C4-2B (cell line): ENCODE data around the gene IL17RD.

ENCODE experiments used
- ZFX ChIP-seq: fragments of 450-650 bp; IDR thresholded peaks from 2 replicates; pipeline ENCODE4 v1.6.1; 2017
- TF ChIP-seq, protein P1 (sequence below): fragments of 450-650 bp; conservative IDR thresholded peaks from 2 replicates; pipeline ENCODE4 v1.5.1; 2017; ENCODE audit warnings: mild to moderate bottlenecking

DNA sequence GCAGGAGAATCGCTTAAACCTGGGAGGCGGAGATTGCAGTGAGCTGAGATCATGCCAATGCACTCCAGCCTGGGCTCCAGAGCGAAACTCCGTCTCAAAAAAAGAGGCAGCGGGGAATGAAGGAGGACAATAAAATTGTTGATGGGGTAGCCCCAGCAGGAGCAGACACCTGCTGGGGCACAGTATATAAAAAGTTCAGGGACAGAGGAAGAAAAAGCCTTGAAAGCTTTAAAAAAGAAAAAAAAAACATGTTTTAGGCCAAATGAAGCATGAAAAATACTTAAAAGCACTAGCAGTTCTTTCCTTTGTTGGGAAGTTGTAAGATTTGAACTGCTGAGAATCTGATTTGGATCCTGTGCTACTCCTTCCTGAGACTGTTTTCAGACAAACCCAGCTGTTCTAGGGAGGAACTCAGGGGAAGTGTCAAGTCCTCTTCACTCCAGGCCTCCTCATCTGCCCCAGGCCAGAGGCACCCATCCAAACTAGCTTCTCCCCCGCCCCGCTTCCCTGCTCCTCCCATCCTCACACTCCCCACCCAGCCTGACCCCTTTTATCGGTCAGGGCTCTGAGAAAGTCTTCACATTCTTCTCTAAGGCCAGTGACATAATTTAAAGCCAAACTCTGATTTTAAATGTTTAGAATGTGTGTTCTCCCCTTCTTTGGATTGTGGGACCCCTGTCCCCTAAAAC is 4.9 kb downstream of the IL17RD start:
- TF ChIP-seq, protein P1, sequence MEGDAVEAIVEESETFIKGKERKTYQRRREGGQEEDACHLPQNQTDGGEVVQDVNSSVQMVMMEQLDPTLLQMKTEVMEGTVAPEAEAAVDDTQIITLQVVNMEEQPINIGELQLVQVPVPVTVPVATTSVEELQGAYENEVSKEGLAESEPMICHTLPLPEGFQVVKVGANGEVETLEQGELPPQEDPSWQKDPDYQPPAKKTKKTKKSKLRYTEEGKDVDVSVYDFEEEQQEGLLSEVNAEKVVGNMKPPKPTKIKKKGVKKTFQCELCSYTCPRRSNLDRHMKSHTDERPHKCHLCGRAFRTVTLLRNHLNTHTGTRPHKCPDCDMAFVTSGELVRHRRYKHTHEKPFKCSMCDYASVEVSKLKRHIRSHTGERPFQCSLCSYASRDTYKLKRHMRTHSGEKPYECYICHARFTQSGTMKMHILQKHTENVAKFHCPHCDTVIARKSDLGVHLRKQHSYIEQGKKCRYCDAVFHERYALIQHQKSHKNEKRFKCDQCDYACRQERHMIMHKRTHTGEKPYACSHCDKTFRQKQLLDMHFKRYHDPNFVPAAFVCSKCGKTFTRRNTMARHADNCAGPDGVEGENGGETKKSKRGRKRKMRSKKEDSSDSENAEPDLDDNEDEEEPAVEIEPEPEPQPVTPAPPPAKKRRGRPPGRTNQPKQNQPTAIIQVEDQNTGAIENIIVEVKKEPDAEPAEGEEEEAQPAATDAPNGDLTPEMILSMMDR, result no peak
- TF ChIP-seq ZFX, result no peak
